ENCODE measurements around the gene COL4A3.

DNA sequence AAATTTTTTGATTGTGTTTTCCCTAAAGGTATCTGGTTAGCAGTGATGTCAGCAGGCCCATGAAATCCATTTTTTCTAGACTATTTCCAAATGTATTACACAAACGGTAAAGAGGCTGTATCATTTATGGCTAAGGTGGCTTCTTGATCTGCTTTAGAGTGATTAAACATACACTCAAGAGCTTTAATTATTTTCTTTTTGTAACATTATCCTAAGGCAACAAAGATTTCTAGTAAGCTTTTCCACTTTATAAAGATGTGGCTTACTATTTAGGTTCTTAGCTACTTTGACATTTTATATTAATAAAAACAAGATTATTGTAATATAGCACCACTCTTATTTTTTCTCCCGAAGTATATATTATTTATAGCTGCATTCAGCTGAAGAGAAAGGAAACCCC, 177.1 kb downstream of the COL4A3 start:
- TF ChIP-seq, protein P1, sequence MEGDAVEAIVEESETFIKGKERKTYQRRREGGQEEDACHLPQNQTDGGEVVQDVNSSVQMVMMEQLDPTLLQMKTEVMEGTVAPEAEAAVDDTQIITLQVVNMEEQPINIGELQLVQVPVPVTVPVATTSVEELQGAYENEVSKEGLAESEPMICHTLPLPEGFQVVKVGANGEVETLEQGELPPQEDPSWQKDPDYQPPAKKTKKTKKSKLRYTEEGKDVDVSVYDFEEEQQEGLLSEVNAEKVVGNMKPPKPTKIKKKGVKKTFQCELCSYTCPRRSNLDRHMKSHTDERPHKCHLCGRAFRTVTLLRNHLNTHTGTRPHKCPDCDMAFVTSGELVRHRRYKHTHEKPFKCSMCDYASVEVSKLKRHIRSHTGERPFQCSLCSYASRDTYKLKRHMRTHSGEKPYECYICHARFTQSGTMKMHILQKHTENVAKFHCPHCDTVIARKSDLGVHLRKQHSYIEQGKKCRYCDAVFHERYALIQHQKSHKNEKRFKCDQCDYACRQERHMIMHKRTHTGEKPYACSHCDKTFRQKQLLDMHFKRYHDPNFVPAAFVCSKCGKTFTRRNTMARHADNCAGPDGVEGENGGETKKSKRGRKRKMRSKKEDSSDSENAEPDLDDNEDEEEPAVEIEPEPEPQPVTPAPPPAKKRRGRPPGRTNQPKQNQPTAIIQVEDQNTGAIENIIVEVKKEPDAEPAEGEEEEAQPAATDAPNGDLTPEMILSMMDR (IDR thresholded peaks at IDR 0.05), result no peak
- TF ChIP-seq POLR2A (IDR thresholded peaks at IDR 0.05), result no peak

Measured in adrenal gland (tissue), 5 donors.